GM21360 (cell line): ENCODE results near the gene SHBG.

Experiments
- ATAC-seq: cut with Tn5 transposase; IDR thresholded peaks from one replicate; pipeline ENCODE4 v1.9.1; 2021; ENCODE audit warnings: mild to moderate bottlenecking, moderate library complexity; ENCODE audit not compliant: unreplicated experiment

SHBG gene

DNA sequence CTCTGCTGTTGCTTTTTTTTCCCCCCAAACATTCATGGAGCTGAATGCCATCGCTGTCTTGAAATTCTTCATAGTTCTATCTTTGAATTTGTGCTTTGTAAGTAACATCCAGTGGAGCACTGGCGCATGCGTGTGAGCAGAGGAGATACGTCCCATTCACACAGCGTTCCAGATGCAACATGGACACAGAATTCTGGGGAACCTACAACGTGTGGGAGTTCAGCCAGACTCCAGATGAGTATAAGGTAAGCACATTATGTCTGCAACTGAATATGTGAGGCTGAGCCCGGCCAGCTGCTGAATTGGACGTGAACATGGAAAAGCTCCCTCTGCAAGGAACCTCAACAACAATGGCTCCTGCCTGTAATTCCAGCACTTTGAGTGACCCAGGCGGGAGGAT is 16.5 kb downstream of the SHBG start:
- ATAC-seq = no peak

DNA sequence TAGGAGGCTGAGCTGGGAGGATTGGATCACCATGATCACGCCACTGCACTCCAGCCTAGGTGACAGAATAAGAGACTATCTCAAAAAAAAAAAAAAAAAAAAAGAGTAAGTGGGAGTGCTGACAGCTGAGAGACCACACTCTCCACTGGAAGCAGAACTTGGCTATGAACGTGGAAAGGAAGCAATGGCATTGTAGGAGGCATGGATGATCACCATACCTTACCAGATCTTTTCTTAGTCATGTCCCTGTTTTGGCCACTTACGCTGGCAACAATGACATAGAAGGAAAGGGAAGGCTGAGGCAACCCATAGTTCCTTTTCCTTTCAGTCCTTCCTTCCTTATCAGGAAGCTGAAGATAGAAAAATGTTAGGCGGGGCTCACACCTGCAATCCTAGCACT is 17.1 kb downstream of the SHBG start:
- no peak for ATAC-seq

DNA sequence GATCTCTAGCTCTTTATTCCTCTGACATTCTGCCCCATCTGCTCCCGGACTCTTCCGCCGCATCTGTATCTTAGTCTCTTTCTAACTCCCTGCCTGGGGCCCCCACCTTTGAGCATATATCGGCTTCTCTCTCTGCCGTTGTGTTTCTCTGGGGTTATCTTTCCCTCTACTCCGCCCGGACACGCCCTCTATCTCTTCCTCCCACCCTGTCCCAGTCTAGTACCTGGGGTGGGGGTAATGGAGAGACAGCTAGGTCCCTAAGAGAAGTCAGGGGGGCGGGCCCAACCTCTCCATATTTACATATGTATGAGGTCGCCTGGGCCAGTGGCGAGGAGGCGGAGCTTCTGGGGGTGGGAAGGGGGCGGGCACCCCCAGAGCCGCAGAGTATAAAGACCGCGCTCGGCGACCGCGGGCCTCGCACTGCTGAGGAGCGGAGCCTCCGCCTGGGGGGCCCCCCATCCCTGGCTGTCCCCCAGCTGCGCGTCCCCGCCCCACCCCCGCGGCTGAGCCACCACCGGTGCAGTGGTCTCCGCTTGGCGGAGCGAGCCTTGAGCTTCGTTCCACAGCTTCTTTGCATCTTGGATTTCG is 20.7 kb downstream of the SHBG start, which contains the start of gene ATP1B2:
Gene ATP1B2, plus strand, starts transcription at position 418 of the 588 bp plus-strand sequence. CDS start 593 bp downstream, outside the sequence.
- no peak for ATAC-seq

DNA sequence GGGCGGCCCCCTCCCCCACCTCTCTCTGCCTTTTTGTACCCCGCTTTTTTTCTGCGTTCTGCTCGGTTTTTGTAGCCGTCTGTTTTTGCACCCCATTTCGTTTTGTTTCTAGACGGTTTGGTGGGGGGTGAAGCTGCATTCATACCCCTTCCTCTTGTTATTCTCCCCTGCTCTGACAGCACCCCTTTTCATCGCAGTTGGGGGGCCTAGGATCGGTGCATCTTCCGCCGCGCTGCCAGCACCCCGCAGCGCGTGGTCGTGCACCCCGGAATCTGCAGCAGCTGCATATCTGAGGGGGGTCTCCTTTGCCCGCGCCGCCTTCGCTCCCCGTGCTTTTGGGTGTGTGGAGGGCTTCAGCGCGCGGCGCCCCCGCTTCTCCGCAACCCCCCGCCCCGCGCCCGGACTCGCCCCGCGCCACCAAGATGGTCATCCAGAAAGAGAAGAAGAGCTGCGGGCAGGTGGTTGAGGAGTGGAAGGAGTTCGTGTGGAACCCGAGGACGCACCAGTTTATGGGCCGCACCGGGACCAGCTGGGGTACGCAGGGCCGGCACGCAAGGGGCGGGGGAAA is 21.2 kb downstream of the SHBG start:
- no peak for ATAC-seq

DNA sequence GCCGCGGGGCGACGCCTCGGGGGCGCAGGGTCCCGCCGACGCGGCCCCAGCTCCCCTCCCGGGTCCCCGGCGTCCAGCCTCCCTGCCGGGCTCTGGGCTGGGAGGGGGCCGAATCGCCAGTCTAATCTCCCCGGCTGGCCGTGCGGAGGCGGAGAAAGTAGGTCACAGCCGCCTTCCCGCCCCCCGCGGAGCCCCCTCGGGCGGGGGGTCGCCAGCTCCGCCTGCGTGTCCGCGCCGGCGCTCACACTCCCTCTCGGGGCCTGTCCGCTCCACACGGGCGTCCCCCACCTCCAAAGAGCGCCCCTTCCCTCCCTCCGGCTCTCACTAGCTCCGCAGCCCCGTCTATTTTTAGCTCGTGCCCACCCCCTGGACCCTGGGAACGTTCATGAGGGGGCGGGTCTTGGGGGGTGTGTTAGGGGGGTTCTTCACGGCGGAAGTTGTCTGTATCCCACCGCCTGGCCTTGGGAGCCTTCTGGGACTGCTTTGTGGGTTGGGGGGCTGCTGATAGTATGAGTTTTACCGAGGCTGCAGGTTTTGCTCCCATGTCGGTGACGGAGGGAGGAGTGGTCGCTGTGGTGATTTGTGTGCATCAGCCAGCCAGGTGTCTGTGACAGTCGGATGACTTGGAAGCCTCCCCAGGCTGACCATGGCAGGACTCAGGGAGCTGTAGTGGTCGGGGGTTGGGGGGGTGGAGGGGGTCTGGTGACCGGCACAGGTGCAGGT is 21.9 kb downstream of the SHBG start:
- no peak for ATAC-seq

DNA sequence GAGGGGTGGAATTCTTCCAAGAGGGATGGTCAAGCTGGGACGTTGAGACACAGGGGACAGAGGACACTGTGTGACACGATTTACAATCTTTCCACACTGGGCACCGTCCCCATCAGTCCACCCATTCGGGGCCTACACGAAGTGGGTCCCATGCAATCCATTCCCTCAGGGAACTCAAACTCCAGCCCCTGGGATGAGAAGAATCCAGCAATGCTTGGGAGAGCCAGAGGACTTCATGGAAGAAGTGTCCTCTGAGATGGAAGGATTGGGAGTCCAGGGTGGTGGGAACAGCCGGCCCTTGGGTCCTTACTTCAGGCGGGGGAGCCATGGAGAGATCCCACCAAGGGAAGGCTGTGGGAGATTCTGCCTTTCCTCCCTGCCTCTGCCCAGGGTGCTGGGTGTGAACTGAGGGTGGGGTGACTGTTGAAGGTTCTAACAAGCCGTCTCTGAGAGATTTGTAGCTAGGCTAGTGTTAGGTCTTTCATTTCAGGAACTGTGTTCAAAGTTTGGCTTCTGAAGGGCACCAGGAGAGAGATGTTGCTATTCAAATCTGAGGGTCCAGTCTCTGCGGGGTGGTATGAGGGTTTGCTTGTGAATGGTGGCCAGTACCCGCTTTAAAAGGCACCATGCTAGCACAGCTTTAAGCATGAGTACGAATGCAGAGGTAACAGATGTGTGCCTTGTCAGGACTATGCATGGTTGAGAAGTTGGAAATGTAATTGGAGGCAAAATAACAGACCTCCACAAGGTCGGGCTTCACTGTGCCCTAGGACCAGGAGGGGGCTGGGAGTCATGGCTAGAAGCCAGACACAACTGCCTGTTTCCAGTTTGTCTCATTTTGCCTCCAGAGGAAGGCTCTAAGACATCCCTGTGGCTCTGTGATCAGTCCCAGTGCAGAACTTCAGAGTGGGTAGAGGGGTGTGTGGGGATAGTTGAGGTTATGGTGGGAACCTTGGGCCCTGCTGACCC is 22.7 kb downstream of the SHBG start:
- ATAC-seq = no peak

DNA sequence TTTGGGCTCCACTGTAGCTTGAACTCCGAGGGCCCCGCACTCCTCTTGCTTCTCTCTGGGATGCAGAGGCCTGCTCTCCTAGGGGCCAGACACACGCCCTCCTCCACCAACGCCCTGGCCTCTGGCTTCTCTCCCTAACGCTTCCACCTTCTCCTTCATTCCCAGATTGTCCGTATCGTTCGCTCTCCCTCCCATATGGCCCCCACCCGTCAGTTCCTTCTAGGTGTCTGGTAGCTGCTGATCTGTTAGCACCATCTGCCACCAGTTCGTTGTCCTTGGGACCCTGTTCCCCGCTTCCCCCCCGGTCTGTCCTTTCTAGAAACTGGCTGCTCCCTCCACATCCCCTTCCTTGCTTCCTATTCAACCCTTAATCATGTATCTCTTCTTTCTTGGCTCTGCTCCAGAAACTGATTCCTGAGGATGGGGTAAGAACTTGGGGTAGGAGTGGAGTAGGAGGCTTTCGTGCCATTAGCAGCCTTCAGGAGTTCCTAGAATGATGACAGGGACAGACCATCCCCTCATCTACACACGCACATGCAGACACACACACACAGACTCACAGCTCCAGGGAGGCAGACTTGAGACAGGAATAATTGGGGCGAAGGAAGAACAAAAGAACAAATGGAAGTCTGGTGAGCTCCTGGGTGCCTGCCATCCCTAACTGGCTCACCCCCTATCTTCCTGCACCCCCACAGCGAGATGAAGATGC is 25.1 kb downstream of the SHBG start:
- no peak for ATAC-seq

DNA sequence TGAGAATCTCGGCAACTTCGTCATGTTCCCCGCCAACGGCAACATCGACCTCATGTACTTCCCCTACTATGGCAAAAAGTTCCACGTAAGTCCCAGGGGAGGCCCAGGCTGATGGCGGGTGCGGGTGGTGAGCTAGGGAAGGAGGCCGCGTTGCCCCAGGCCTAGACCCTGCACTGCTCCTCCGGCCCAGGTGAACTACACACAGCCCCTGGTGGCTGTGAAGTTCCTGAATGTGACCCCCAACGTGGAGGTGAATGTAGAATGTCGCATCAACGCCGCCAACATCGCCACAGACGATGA is 25.6 kb downstream of the SHBG start:
- ATAC-seq = no peak

DNA sequence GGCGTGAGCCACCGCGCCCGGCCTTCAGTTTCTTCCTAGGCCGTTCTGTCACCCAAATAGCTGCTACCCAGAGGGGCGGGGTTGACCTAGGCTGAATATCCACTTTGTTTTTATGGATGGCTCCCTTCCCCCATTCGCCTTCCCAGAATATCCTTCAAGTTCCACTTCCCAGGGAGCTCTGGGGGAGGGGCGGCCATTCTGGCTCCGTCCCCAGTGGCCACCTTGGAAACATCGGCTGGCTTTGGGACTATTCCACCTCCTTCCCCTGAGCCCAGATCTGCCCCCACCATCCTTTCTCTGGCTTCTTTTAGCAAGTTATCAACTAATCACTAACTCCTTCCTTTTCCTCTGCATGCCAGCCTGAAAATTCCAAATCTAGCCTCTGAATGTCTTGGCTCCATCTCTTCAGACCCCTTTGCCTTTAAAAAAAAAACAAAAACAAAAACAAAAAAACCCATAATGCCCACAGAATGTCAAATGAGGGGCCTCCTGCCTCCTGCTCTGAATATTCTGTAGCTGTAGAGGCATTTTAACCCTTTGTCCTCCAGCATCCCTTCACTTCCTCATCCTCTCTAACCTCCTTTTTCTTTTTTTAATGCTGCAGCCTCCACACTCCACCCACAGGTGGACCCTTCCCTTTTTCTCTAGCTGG is 27.1 kb downstream of the SHBG start:
- ATAC-seq = no peak

DNA sequence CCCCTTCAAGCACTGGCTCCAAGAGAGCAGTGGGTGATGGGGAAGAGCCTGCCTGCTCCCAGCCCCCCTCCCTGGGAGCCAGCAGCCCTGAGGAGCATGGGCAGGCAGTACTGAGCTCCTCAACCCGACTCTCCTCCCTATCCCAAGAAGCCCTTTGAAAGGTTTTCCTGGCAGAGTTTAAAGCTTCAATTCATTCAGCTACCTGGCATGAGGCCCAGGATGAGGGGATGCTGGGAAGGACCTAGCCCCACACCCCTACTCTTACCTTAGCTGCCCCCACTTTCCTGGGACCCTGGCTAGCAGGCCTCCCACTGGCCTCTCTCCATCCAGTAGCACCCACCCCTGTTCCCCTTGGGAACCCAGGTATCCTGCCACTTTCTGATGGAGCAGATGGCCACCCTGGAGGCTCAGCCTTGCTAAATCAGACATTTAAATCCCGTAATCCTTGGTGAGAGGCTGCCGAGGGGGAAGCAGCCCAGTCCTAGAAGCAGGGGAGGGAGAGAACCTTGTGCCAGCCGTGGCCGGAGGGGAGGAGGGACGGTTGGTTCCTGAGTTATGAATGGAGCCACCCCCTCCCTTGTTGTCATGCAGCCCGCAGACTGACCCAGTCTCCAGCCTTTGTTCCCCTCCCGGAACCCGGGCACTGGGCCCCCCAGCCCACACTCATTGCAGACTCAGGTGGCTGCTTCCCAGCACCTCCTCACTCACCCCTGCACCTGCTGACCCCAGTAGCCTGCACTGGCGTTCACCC is 37.9 kb downstream of the SHBG start:
- ATAC-seq = no peak

DNA sequence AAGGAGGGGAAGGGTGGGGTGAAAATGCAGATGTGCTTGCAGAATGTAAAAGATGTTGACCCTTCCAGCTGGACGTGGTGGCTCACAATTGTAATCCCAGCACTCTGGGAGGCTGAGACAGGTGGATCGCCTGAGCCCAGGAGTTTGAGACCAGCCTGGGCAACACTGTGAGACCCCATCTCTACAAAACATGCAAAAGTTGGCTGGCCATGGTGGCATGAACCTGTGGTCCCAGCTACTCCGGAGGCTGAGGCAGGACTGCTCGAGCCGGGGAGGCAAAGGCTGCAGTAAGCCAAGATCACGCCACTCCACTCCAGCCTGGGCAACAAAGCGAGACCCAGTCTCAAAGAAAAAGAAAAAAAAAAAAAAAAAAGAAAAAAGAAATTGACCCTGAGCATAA is 38.5 kb downstream of the SHBG start:
- no peak for ATAC-seq

DNA sequence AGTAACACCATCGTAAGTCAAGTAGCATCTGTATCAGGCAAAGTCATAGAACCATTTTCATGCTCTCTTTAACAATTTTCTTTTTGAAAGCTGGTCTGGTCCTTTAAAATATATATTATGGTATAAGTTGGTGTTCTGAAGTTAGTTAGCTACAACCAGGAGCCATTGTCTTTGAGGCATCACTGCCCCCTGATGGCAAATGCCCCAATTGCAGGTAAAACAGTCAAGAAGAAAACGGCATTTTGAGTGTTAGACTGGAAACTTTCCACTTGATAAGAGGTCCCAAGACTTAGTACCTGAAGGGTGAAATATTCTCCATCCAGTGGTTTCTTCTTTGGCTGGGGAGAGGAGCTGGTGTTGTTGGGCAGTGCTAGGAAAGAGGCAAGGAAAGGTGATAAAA is 43.3 kb downstream of the SHBG start:
- no peak for ATAC-seq

DNA sequence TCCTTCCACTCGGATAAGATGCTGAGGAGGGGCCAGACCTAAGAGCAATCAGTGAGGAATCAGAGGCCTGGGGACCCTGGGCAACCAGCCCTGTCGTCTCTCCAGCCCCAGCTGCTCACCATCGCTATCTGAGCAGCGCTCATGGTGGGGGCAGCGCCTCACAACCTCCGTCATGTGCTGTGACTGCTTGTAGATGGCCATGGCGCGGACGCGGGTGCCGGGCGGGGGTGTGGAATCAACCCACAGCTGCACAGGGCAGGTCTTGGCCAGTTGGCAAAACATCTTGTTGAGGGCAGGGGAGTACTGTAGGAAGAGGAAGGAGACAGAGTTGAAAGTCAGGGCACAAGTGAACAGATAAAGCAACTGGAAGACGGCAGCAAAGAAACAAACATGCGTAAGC is 45.0 kb downstream of the SHBG start:
- ATAC-seq = no peak

DNA sequence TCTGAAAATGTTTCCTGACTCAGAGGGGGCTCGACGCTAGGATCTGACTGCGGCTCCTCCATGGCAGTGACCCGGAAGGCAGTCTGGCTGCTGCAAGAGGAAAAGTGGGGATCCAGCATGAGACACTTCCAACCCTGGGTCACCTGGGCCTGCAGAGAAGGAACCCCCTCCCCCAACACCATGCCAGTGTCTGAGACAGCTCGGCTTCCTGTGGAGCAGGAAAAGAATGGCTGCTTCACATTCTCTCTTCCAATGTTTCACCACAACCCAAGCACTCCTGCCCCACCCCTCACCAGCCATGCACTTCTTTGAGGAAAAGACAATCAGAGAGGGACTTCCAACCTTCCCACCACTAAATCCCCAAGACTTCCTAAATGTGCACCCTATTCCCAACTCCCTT is 46.6 kb downstream of the SHBG start:
- ATAC-seq = no peak

DNA sequence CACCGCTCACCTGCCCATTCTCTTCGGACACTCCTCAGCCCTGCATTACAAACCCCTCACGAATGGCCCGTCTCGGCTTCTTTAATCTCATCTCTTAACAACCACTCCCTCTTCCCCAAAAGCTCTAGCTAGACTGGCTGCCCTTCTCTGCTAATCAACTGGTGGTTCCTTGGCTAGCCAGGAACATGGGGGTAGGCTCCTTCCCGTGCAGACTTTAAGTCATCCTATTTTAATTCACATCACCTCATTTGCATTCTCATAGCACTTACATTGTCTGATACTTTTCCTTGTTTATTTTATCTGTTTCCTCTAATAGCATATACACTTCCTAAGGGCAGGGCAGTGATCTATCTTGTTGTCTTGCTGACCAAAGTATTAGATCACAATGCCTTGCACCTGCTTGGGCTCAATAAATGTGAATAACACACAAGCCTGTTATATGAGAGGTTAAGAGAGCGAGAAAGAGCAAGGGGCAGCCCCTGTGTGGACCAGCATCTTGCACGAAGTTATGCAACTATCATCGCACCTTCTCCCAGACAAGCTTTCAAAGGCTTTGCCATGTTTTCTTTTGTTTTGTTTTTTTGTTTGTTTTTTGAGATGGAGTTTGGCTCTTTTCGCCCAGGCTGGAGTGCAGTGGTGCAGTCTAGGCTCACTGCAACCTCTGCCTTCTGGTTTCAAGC is 47.6 kb downstream of the SHBG start:
- ATAC-seq = no peak
